Ovary (tissue), 3 donors: Measurements from ENCODE around the gene SMYD2.

ENCODE experiments used
- EP300 ChIP-seq: sonication (generic); formaldehyde crosslinking; IDR thresholded peaks from one replicate; pipeline ENCODE4 v1.6.1; 2017; ENCODE audit warnings: antibody characterized with exemption
- POLR2A ChIP-seq: fragments of 450-650 bp; IDR thresholded peaks from one replicate; pipeline ENCODE4 v1.6.1; 2017; ENCODE audit warnings: antibody characterized with exemption, mild to moderate bottlenecking, moderate library complexity
- TF ChIP-seq, protein P1 (sequence below), 3 donors: fragments of 450-650 bp in 2 of 3; fragments of 200-600 bp in 1 of 3; IDR thresholded peaks; one replicate each; pipeline versions ENCODE4 v1.5.1 to v1.8.0; 2016 to 2022; ENCODE audit warnings: antibody characterized with exemption in 3 of 3, mild to moderate bottlenecking in 1 of 3
- donor health status: DM: no; HTN: no; CAD: no.

DNA sequence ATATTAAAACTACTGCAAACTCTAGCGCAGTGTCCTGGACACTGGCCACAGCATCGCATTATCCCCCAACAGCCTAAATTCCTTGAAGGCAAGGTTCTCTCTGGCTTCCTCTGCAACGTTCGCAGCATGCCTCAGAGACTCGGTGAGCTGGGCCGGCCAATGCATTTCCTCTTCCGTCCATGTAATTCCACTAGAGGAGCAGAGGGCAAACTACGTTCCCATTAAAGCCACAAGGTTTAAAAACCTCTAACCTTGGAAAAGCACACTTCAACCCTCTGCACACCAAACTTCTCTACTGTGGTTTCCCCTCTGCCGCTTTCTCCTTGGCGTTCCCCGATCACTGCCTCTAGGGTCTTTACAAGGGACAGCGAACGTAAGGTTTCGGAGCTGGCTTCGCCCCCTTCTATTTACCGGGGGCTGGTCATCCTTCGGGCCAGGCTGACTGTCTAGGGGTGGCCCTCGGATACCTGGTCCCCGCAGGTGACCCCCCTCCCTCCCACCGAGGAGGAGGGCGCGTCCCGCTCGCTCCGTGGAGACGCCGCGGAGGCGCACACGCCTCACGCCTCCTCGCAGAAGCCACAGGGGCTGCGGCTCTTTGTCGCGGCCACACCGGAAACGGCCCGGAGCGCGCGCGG, 456 bp upstream of the SMYD2 start:
- TF ChIP-seq, protein P1, sequence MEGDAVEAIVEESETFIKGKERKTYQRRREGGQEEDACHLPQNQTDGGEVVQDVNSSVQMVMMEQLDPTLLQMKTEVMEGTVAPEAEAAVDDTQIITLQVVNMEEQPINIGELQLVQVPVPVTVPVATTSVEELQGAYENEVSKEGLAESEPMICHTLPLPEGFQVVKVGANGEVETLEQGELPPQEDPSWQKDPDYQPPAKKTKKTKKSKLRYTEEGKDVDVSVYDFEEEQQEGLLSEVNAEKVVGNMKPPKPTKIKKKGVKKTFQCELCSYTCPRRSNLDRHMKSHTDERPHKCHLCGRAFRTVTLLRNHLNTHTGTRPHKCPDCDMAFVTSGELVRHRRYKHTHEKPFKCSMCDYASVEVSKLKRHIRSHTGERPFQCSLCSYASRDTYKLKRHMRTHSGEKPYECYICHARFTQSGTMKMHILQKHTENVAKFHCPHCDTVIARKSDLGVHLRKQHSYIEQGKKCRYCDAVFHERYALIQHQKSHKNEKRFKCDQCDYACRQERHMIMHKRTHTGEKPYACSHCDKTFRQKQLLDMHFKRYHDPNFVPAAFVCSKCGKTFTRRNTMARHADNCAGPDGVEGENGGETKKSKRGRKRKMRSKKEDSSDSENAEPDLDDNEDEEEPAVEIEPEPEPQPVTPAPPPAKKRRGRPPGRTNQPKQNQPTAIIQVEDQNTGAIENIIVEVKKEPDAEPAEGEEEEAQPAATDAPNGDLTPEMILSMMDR (IDR thresholded peaks at IDR 0.05) = no peak
- TF ChIP-seq POLR2A (no peak), EP300 (no peak)
